GM12892 (cell line): ENCODE results near the gene UBE2L3.

Source experiments
- POLR2A ChIP-seq: IDR thresholded peaks from 2 replicates; pipeline ENCODE4 v1.6.1; 2011; ENCODE audit warnings: low read depth, low read length, control low read depth
- TAF1 ChIP-seq: IDR thresholded peaks from 2 replicates; pipeline ENCODE4 v1.6.1; 2011; ENCODE audit warnings: low read depth, mild to moderate bottlenecking, control low read depth, low read length, borderline replicate concordance

DNA sequence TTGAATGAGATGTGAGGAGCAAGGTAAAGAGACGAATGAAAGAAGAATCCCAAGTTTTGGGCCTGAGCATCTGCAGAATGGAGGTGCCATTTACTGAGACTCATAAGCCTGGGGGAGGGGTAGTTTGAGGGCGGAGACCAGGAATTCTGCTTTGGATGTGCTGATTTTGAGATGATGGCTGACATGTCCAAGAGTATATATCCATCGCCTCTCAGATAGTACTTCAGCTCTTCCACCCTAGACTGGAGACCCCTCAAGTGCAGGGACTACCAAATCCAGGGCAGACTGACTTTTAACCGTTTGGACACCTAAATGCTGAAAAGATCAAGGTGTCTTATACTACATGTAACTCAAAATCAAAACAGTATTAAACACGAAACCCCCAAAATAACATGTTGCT is 73.3 kb downstream of the UBE2L3 start:
- TF ChIP-seq TAF1 (no peak), POLR2A (no peak)
